Measurements from ENCODE around the gene NDUFAF4.
"Not testable (repeated sequence)": the region's sequence is repeated elsewhere in the genome, so short reads cannot be mapped to it uniquely, and the experiment has no call there.

Gene NDUFAF4

DNA sequence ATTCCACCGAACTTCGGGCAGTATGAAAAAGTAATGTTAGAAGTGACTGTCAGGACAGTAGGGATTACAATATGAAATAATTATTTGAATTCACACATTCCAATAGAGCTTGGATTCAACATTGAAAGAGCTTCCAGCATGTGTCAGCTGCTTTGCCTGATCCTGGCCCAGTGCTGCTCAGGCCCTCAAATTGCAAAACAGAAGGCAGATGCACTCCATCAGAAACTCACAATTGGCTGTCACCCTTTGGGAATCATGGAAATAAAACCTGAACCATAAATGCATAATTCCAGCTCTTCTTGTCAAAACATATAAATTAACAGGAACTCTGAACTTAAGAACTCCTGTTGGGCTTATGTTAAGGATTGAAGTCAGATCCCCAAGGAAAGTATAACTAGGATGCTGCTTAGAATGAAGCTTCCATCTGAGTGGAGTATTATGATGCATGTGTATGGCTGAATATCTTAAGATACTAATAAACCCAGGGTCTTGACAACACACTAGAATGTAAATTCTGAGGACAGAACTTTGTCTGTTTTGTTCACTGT, 1.8 kb upstream of the NDUFAF4 start:
- DNase-seq (ENCODE audit: low spot score) (no peak), FAIRE-seq (no peak)

DNA sequence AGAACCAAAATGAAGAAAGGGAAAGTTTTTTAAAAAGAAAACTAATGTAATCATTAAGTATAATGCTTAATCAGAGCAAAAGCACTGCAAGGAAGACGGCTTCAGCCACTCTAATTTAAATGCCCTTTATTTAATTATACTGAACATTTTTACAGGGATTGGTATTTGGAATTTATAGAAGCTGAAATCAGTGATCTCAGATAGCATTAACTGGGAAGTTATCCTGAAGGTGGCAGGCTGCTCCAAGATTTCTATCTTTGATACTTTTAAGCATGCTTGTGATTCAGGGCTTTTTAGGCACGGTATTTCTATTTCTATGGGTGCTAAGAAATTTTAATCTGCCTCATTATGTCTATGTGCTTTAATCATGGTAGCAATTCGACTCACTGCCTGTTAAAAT, 1.3 kb upstream of the NDUFAF4 start:
- FAIRE-seq (no peak), DNase-seq (ENCODE audit: low spot score) (peak; percentile 8)

DNA sequence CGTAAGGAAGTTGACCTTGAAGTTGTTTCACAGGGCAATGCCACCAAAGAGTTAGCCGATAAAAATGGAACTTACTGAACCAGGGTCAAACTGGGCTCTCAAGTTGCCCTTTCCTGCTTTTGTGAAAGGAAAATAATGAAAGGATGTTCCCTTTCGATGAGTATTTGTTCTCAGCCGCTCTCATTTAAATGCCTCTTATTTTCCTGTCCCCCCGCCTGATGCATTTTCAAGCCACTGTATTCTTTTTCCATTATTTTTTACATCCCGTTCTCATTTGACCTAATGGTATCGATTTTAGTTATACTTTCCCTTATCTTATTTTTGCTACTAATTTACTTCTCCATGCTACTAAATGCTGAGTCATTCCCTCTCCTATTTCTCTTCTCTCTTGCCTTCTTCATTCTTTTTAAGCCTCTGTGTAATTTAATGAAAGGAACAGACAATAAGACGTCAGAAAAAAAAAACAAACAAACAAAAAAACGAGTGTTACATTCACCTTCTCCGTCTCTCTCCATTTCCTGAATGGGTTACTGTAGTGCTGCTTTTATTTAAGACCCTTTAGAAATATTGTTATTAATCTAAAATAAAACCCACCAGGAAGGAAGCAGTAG, 655 bp upstream of the NDUFAF4 start:
- FAIRE-seq (no peak), DNase-seq (ENCODE audit: low spot score) (no peak)

DNA sequence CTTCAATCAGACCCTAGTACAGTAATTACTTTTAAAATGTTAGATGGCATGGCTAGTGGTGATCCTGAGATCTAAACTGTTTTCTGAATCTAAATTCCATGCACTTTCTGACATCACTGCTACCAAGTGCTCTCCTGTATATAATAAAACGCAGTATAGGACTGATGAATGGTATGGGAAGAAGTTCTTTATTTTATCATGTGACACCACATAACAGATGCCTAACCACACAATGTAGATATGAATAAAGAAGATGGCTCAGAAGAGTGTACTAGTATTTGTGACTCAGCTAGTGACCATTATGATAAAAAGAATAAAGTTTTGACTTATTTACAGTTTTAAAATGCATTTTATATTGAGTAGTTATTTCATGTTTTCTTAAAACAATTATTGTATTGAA, 8.5 kb downstream of the NDUFAF4 start:
- DNase-seq (ENCODE audit: low spot score) (no peak), FAIRE-seq (no peak)

DNA sequence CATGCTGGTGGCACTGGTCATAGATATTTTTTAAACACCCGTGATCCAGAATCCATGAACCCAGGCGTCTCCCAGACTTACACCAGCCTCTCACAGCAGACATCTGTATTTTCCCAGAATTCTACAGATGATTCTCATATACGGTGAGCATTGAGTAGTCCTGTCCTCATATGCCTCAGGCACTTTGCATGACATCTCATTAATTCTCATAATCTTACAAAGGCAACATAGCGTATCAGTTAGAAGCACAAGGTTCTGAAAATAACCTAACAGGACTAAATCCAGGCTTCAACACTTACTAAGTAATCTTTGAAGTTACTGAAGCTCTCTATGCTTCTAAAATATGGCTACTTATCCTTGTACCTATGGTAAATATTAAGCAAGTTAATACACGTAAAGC, 8.9 kb downstream of the NDUFAF4 start:
- FAIRE-seq (no peak), DNase-seq (ENCODE audit: low spot score) (no peak)

DNA sequence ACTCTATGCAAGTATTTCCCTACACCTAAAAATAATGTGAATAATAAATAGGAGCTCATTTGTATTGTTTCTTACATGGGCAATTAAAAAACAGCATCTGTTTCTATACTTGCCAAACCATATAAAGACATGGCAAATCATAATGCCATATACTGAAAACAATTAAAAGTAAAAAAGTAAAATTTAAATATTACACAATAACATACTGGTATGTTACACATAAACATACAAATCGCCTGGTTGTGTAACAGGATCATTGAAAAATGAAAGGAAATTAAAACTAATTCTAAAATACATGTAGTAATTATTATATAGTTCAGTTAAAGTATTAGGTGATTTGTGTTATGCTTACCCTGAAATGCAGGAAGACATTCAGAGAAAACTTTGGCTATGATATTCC, 11.2 kb downstream of the NDUFAF4 start:
- DNase-seq (ENCODE audit: low spot score) (no peak), FAIRE-seq (no peak)

DNA sequence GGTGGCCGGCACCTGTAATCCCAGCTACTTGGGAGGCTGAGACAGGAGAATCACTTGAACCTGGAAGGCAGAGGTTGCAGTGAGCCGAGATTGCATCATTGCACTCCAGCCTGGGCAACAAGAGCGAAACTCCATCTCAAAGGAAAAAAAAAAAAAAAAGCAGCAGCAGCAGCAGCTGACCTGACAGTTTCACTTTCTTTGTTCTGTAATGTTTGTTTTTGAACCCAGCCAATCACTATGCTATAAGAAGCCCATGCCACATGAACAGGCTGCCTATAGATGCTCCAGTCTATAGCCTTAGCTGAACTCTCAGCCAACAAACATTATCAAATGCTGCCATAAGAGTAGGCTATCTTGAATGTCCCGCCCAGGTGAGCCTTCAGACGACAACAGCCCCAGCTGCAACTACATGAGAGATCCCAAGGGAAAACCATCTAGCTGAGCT, 12.5 kb downstream of the NDUFAF4 start:
- not testable (repeated sequence) for FAIRE-seq; DNase-seq (ENCODE audit: low spot score)

DNA sequence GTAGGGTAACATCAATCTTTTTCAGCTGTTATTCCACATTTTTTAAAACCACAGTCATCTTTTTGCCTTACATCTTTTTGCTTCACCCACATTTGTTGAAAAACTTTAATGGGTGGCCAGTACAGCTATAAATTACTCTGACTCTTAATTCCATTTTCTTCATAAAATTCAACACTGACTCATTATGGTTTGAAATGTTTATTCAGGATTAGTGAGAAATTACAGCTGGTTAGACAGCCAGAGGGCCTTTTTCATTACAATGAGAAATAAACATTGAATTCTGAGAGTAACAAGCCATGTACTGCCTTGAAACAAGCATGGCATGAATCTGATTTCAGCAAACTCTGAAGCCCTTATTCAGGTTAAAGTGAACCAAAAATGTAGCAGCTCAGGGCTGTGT, 19.5 kb downstream of the NDUFAF4 start:
- DNase-seq (ENCODE audit: low spot score): no peak

DNA sequence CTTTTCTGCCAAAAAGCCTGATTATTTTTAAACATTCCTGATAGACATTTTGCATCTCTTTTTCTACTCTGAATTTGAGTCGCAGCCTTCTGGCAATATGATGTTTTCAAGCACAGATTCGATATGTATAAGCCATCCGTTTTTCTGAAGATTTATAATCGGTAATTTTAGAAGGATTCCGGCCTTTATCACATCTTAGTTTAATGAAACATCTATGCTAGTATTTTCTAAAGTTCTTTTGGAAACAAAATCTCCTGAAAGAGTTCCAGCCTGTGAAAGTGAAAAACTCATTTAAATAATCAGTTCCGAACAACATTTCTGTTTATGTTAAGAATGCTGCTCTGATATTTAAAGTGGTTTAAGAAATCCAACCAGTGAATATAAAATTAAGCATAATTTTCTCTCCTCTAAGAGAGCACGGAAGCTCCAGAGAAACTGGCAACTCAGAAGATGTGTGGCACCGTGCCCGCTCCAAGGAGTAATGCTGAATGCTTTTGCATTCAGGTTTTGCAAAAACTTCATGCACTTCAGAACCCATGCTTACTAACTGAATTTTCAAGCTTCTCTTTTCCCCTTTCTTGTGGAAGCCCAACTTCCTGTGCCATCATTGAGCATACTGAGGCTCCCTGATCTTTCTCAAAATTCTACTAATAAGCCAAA, 20.7 kb downstream of the NDUFAF4 start:
- FAIRE-seq: no peak
- no peak for DNase-seq (ENCODE audit: low spot score)

More for the DNA sequence above, 19.5 kb downstream of the NDUFAF4 start:
- FAIRE-seq: no peak

DNA sequence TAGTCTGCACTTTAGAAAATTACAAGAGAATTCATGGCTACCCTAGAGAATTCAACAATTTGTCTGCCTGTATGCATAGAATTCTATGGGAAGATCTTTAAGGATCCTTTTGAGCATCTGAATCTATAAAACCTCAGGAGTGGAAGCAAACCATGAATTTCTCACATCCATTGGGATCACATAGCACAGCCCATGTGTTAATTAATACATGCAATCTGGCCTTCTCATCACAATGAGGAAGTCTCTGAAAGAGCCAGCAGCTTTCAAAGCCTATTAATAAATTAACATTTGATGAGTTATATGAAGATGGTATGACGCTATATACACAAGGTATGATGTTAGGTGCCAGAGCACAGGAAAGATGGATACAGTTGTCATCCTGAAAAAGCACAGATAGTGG, 24.7 kb downstream of the NDUFAF4 start:
- no peak for DNase-seq (ENCODE audit: low spot score)
- FAIRE-seq: no peak

DNA sequence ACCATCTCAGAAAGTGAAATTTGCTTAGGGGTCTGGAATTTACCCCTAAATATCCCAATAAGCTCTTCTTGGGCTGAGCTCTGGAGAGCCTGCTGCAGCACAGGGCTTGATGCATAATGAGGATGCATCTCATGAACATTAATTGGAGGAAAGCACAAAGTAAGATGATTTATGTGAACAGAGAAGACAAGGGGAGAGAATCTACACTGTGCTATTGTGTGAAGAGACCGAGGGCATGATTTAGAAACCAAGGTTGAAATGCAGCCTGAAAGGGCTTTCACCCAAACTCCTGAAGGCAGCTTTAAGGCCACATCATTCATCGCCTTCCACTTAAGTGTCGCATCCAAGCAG, 32.7 kb downstream of the NDUFAF4 start:
- DNase-seq (ENCODE audit: low spot score) (no peak), FAIRE-seq (no peak)

DNA sequence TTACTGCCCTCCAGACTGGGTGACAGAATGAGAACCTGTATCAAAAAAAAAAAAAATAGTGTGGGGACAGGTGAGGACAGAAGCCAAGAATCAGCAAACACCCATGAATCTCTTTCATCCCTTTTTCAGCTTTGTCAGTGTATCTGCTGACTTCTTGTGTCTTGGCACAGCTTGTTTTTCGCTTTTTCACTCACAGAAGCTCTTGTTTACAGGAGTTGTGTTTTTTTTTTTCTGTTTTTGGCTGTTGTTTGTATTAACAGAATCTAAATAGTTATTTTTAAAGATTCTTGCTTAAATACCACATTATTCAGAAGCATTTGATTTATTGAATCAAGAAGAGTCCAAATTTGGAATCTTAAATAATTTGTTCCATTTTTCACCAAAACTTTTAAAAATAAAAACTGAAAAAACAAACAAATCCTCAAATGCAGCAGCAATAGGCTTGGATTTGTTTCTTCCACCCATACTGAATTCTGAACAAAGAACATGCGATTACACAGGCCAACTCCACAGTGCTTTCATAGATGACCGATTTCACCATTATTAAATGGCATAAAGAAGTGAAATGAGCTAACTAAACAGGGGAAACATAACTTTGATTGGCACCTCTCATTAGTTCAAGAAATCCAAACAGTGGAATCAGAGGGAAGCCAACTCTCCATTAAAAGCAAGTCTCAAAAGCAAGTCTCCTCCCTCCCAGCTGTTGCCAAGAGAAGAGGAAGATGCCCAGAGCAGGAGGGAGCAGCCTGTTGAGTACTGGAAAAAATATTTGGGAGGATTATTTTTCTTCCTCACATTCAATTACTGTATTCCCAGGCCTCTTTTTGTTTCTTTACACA, 33.3 kb downstream of the NDUFAF4 start:
- no peak for DNase-seq (ENCODE audit: low spot score)

DNA sequence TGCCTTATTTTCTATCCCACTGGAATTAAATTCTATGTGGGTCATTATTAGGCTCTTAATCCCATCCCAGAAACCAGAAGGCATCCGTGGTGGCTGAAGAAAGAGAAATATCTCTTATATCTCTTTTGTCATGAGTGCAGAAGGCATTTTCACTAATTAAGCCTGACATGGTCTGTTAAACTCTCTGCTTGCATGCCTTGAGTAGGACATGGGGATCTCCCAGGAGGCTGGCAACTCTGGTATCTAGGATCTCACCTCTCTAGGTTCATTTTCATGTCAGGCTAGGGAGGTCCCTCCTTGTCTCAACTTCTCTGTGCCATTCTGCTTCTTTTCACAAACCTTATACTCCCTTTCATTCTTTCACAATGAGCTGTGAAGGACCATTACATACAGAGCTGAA, 35.1 kb downstream of the NDUFAF4 start:
- no peak for DNase-seq (ENCODE audit: low spot score)
- no peak for FAIRE-seq

More for the DNA sequence above, 33.3 kb downstream of the NDUFAF4 start:
- no peak for FAIRE-seq

DNA sequence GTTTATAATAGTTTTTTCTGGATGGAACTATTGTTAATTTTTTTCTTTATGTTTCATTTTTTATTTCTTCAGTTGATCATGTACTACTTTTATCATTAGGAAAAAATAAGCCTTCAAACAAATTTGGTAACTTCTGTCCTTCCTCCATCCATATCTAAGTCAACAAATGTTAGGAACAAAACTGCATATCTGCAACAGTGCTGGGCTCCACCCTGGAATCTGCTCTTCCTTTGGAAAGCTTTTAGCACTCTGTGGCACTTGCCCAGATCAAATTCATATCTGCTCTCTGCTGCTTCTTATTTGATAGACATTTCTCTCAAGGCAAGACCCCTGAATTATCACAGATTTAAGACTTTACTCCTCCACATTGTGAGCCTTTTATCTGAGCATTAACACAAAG, 36.1 kb downstream of the NDUFAF4 start:
- no peak for DNase-seq (ENCODE audit: low spot score)
- no peak for FAIRE-seq

DNA sequence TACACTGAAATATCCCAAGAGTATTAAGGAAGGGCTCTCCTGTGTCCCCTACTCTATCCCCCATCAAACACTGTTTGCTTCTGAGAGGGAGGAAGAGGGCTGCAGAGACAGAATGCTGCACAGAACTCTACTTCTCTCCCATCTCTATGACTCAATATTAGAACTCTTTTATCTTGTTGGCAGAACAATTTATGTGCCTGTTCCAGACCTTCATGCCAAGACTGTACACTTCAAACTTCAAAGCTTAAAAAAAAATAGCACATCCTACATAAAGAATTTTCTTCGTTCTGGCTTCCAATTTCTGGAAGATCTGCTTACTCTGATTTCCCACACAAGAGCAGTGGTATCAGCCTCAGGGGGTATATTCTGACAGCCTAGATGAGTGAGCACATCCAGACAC, 40.8 kb downstream of the NDUFAF4 start:
- DNase-seq (ENCODE audit: low spot score) (no peak), FAIRE-seq (no peak)

DNA sequence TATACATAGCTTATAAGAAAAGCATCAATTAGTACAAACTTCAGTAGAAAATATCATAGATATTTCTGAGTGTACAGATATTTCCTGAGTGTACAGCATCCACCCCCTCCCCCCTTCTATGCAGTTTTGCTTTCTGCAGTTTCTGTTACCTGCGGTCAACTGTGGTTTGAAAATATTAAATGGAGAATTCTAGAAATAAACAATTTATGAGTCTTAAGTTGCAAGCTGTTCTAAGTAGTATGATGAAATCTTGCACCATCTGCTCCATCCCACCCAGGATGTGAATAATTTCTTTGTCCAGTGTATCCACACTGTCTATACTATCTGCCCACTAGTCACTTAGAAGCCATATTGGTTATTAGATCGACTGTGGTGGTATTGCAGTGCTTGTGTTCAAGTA, 44.6 kb downstream of the NDUFAF4 start:
- FAIRE-seq: no peak

DNA sequence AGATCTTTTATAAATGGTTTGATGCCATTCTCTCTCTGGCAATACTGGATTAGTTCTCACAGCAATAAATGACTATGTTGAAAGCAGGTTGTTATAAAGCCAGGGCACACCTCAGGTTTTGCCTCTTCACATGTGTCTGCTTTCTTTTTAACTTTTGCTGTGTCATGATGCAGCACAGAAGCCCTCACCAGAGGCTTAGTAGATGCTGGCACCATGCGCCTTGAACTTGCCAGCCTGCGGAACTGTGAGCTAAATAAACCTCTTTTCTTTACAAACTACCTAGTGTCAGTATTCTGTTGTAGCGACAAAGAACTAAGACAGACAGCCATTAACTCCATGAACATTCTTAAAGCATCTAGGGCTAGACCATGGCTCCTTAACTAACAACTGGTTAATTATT, 45.1 kb downstream of the NDUFAF4 start:
- FAIRE-seq: no peak

More for the DNA sequence above, 44.6 kb downstream of the NDUFAF4 start:
- DNase-seq (ENCODE audit: low spot score): no peak

DNA sequence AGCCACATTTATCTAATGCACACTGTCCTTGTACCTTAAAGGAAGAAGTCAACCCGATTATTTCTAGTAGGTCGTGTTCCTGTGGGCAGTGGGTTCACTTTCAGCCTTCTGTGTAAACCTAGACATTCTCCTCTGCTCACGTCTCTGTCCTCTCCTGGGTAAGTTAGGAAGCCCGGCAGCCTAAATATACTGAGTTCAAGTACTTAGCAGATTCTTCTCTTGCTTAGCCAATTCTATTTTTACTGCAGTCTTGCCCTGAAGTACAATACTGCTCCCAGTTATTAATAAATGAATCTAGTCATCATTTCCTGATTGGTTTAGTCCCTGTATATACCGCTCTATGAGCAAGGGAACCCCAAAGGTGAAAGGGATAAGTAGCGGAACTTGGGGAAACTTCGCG, 45.8 kb downstream of the NDUFAF4 start:
- FAIRE-seq: no peak

More for the DNA sequence above, 45.1 kb downstream of the NDUFAF4 start:
- no peak for DNase-seq (ENCODE audit: low spot score)

DNA sequence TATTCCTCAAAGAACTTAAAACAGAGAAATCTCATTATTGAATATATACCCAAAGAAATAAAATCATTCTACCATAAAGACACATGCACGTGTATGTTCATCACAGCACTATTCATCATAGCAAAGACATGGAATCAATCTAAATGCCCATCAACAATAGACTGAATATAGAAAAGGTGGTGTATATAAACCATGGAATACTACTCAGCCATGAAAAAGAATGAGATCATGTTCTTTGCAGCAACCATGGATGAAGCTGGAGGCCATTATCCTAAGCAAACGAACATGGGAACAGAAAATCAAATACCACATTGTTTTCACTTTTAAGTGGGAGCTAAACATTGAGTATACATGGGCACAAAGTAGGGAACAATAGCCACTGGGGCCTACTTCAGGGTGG, 48.1 kb downstream of the NDUFAF4 start:
- no peak for FAIRE-seq
- DNase-seq (ENCODE audit: low spot score): no peak

More for the DNA sequence above, 45.8 kb downstream of the NDUFAF4 start:
- no peak for DNase-seq (ENCODE audit: low spot score)

DNA sequence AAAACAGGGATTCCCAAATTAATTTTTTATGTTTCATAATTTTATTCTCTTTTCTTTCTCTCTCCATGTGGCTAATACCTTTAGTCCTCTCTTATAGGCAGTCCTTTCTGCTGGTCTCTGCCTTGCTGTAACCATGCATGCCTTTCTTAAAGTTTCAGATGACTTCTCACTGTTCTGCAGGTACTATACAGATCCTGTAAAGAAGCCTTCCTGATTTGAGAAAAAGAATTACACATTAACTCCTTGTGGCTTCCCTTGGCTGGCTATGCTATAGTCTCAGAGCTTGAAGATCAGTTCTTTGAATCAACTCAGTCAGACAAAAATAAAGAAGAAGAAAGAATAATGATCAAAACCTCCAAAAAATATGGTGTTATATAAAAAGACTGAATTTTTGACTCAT, 53.2 kb downstream of the NDUFAF4 start:
- DNase-seq (ENCODE audit: low spot score) (no peak), FAIRE-seq (no peak)

DNA sequence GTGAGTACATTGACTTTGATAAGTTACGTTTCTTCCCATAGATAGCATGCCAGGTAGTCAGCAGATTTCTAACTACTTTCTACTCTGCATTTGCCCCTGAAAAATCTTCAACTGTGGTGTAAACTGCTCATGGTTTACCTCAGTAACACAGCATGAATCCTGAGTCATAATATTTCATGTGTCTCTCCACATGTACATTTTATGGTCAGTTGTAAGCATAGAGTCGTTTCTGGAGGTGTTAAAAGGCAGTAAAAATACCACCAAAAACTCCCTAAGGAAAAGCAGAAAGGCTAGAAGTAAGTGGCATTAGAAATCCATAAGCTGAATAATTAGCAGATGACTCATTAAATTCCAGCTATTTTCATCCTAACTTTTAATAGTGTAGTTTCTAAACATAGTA, 56.3 kb downstream of the NDUFAF4 start:
- DNase-seq (ENCODE audit: low spot score) (no peak), FAIRE-seq (no peak)
